T-helper 2 cell (primary cell): ENCODE data around the gene DNAJB6.

Experiments used
- DNase-seq, 5 experiments: peaks; one replicate each; pipeline versions ENCODE4 v3.0.0 to v3.0.0-alpha.2; 2012 to 2022

Gene DNAJB6

DNA sequence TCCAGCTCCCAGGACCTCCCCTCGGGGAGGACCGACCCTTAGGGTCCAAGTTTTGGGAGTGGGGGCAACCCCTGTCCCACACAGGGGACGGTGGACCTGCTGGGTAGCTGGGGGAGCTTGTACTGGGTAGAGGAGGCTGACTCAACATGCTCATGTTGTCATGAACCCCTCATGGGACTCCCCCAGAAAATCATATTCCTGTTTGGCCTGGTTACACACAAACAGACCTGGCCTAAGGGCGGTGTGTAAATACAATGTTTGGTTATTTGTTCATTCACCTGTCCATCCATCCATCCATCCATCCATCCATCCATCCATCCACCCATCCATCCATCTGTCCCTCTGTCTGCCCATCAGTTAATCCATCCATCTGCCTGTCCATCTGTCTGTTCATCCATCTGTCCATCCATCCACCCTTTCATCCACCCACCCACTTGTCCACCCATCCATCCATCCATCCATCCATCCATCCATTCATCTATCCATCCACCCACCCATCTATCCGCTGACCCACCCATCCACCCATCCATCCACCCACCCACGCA is 92.9 kb downstream of the DNAJB6 start:
- no peak for DNase-seq

GRCh38 chr7:157430721-157431120 is 93.9 kb downstream of the DNAJB6 start:
- DNase-seq, result no peak

GRCh38 chr7:157431173-157431950 is 94.6 kb downstream of the DNAJB6 start:
- no peak for DNase-seq

DNA sequence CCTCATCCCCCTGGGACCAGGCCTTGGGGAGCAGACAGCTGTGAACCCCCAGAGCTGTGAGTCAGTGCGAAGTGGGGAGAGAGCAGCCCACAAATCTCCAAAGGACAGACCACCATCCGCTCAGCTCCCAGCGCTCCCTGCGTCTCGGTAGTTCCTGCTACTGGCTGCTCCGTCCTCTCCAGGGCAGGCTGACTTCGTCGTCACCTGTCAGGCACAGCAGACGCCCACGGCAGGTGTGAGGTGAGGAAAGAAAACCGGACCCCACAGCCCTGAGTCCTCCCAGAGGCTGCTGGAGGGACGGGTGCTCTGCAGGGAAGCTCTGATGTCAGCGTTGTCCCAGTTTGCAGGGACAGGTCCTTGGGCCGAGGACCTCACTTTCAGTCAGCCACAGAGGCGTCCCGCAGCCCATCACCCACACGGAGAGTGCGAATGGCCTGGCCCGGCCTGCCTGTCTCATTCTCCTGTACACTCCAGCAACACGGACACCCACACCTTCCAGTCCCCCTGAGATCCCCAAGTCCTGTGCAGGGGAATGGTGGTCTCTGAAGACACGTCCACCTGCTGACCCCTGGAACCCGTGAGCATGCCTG is 95.2 kb downstream of the DNAJB6 start:
- no peak for DNase-seq

- DNase-seq, result peak in 1 of 5 experiments; percentile 41
Measured at GRCh38 chr7:157432541-157432956, 95.7 kb downstream of the DNAJB6 start.

DNA sequence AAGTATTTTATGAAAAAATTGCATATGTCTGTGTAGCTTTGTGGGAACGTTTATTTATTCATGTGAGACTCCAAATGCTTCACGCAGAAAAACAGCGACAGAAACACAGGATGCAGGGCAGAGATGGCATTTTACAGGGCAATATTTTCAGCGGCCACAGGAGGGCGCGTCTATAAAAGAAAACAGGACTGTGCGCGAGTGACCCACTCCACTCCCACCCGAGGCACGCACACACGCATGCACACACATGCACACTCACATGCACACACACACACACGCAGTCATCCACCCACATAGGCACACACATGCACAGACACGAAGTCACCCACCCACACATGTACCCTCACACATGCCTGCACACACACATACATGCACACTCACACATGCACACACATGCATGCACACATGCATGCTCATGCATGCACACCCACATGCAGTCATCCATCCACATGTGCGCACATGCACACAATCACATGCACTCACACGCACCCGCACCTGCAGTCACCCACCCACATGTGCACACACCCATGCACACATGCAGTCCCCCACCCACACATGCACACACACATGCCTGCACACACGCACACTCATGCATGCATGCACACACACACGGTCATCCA is 96.3 kb downstream of the DNAJB6 start:
- DNase-seq, result peak in 4 of 5 experiments; percentile 10 to 71 (median 40)

GRCh38 chr7:157433628-157434027 is 96.8 kb downstream of the DNAJB6 start:
- DNase-seq, result no peak

GRCh38 chr7:157434231-157434630 is 97.4 kb downstream of the DNAJB6 start:
- no peak for DNase-seq

DNA sequence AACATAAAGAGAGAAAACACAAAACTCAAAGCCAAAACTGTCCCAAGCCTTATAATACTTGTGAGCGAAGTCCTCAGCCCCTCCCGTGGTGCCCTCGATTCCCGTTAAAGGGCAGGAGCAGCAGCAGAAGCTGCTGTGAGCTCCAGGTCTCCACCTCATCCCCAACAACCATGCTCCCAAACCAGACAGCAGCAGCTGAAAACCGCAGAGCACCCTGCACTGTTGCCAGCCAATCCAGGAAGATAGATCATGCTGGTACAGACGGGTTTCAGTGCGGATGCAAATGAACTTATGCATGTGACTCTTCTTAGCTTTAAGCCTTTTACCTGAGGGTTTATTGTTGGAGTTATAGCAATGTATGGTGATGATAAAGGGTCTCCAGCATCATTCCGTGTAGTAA is 97.9 kb downstream of the DNAJB6 start:
- DNase-seq, result no peak

DNA sequence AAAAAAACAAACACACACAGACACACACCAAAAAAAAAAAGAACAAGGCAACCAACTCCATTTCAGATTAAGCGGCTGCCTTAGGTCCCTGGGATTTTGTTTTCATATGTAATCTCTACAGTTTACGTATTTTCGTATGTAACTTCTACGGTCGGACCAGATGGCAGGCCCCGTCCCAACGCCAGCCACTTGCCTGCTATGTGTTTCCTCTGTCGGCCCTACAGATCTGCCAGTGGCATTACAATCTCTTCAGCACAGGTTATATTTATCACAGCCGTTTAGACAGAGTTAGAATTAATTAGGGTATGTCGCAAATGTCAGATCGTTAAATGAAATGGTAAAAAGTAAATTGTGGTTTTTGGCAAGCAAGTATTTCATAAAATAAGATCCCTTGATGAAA is 99.3 kb downstream of the DNAJB6 start:
- DNase-seq, result no peak

GRCh38 chr7:157436763-157437480 is 100.1 kb downstream of the DNAJB6 start:
- no peak for DNase-seq

GRCh38 chr7:157437519-157438061 is 100.8 kb downstream of the DNAJB6 start:
- DNase-seq, result no peak

DNA sequence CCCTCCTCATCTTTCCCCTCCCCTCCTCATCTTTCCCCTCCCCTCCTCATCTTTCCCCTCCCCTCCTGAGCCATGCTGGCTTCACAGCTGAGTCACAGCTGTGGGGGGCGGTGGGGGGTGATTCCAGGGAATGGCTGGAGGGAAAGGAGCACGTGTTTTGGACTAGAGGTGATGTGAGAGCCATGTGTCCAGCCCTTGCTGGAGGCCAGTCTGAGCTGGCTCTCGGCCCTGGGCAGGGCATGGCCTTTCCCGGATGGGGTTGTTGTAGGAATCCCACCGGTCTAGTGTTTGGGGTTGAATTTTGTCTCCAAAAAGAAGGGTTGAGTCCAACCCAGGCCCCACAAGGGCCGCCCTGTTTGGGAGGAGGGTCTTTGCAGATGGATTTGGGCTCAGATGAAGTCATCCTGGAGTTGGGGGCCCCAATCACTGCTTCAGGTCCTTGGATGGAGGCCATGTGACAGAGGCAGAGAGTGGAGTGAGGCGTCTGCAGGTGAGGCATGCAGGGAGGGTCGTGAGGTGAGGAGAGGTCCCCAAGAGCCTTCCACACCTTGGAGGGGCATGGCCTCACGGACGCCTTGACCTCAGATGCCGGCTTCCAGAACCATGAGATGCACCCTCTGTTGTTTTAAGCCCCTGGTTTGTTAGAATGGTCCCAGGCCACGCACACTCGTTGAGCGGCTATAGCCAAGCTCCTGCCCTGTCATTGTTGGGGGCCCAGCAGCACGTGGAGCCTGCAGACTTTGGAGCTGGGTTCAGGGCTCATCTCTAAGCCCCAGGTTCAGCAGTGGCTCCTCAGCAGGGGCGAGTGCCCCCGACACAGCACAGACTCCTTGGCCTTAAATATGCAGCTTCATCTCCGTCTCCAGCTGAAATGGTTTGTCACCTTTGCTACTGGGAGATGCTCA is 101.6 kb downstream of the DNAJB6 start:
- no peak for DNase-seq

GRCh38 chr7:157439149-157439548 is 102.3 kb downstream of the DNAJB6 start:
- DNase-seq, result no peak

DNA sequence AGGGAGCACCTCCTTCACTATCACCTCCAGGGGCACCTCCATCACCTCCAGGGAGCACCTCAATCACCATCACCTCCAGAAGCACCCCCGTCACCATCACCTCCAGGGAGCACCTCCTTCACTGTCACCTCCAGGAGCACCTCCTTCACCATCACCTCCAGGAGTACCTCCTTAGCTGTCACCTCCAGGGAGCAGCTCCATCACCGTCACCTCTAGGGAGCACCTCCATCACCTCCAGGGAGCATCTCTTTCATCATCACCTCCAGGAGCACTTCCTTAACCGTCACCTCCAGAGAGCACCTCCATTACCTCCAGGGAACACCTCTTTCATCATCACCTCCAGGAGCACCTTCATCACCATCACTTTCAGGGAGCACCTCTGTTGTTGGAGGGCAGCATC is 103.0 kb downstream of the DNAJB6 start:
- no peak for DNase-seq

DNA sequence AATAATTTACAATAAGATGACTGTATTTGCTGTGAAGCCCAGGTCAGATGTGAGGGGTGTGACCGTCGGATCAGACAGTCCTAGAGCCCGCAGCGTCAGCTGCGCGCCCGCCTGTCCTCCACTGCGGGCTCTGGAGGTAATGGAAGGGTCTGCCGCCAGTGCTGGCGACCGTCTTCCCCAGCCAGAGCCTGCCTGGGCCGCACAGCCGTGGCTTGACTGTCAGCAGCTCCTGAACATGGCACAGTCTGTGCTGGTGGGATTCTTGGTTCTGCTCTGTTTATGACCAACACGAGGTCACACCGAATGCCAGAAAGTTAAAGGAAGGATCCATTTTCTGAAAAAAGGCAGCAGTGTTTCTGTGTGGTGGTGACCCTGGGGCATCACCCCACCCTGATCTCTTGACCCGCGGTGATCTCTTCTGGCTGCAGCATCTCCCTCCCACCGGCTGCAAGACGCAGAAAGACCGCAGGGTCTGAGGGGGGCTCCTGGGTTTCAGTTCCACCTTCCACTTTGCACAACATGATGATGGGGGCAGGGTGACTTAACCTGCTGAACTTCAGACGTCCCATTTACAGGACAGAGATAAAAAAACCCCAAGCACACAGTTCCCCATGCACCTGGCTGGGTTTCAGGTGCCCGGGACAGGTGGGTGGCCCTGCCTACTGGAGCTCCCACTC is 103.7 kb downstream of the DNAJB6 start:
- DNase-seq, result no peak

DNA sequence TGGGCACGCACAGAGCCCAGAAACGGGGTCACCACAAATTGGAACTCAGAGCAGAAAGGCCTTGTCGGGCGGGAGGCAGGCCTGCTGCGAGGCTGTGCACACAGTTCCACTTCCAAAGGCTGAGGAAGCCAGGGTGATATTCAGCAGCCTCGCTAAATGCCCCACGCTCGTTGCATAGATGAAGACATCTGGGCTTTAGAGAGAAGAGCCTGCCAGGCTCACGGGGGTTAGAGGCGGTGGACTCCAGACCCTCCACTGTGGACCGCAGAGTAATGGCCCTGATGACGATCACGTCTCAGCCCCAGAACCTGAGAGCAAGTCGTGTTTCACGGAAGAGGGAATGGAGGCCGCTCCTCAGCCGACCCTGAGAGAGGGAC is 104.2 kb downstream of the DNAJB6 start:
- DNase-seq, result no peak

DNA sequence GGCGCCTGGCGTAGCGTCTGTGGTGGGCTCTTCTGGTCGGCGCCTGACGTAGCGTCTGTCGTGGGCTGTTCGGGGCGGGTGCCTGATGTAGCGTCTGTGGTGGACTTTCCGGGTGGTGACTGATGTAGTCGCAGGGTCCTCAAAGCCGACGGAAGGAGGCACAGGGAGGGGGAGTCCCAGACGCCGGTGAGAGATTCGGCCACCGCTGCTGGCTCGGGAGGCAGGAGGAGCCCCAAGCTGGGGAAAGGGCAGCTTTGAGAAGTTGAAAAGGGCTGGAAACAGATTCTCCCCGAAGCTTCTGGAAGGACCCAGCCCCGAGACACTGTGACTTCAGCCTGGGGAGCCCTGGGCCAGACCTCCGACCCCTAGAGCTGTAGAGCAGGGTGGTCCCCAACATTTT is 105.7 kb downstream of the DNAJB6 start:
- no peak for DNase-seq

GRCh38 chr7:157442993-157443831 is 106.4 kb downstream of the DNAJB6 start:
- DNase-seq, result no peak
